ENCODE results near the gene SAP25.

GRCh38 chr7:100575206-100575631 is 1.5 kb upstream of the SAP25 start:
- TF ChIP-seq SP1 (IDR thresholded peaks at IDR 0.05) (no peak), FOXM1 (IDR thresholded peaks at IDR 0.05; ENCODE audit: borderline replicate concordance) (no peak), ELF4 (IDR thresholded peaks at IDR 0.05) (no peak), HDGF (IDR thresholded peaks at IDR 0.05; ENCODE audit: borderline replicate concordance) (no peak), ZNF384 (IDR thresholded peaks at IDR 0.05) (no peak), CTBP1 (IDR thresholded peaks at IDR 0.05; ENCODE audit: borderline replicate concordance) (no peak), FOXK2 (IDR thresholded peaks at IDR 0.05) (no peak), NFRKB (IDR thresholded peaks at IDR 0.05) (no peak), BHLHE40 (IDR thresholded peaks at IDR 0.05; ENCODE audit: borderline replicate concordance) (no peak), FOXA1 (IDR thresholded peaks at IDR 0.05) (no peak)

All from HEK293T (cell line).